ENCODE data around the gene NR3C2.

NR3C2 gene

GRCh38 chr4:148101790-148102189, 340.4 kb downstream of the NR3C2 start:
- Histone ChIP-seq H2AK5ac (ENCODE audit: low read length) (no peak overlapping the region), H3K79me1 (ENCODE audit: low read length) (no peaks in the 10 kb centered on the region), H3K36me3 (ENCODE audit: control insufficient read depth in 1 of 2, insufficient read depth in 2 of 2, low read length in 2 of 2) (no peaks in the 10 kb centered on the region), H3K4ac (ENCODE audit: low read depth, low read length) (no peak overlapping the region), H4K8ac (ENCODE audit: low read depth, low read length) (no peak overlapping the region), H3K14ac (ENCODE audit: low read length) (no peak overlapping the region), H2BK12ac (ENCODE audit: low read length) (no peak overlapping the region), H3K4me1 (ENCODE audit: control insufficient read depth in 1 of 2, insufficient read depth in 2 of 2, low read length in 2 of 2) (no peaks in the 10 kb centered on the region), H3K9ac (ENCODE audit: low read length) (no peak overlapping the region), H4K12ac (ENCODE audit: low read depth, low read length) (no peak overlapping the region), H3K79me2 (ENCODE audit: control insufficient read depth, insufficient read depth, low read length, poor library complexity) (no peaks in the 10 kb centered on the region), H2AFZ (ENCODE audit: insufficient read depth, low read length, poor library complexity) (no peak overlapping the region), H3K18ac (ENCODE audit: low read length) (no peak overlapping the region), H2BK120ac (ENCODE audit: insufficient read depth, low read length, poor library complexity) (no peak overlapping the region), H3K23ac (ENCODE audit: low read length) (no peak overlapping the region), H4K91ac (ENCODE audit: low read depth, low read length) (no peak overlapping the region), H3K27ac (ENCODE audit: low read depth, low read length) (no peak overlapping the region), H3K4me2 (ENCODE audit: low read length) (no peak overlapping the region), H2BK5ac (ENCODE audit: low read depth, low read length, poor library complexity) (no peak overlapping the region), H3K27me3 (ENCODE audit: insufficient read depth, low read length) (no peaks in the 10 kb centered on the region), H3K4me3 (ENCODE audit: low read depth, low read length) (no peak overlapping the region), H3K9me3 (ENCODE audit: insufficient read depth, low read depth, low read length) (no peaks in the 10 kb centered on the region)
- DNase-seq, result no peak
- WGBS (ENCODE audit: extremely low coverage, insufficient coverage, insufficient read length), result no CpG with 5 or more reads among the region's 4 CpGs

- H4K8ac ChIP-seq (ENCODE audit: low read depth, low read length), result no peak overlapping the region
- H3K9me3 ChIP-seq (ENCODE audit: insufficient read depth, low read depth, low read length), result no peaks in the 10 kb centered on the region
- H3K23ac ChIP-seq (ENCODE audit: low read length), result no peak overlapping the region
- H2BK12ac ChIP-seq (ENCODE audit: low read length), result no peak overlapping the region
- H3K27ac ChIP-seq (ENCODE audit: low read depth, low read length), result no peak overlapping the region
- no peak overlapping the region for H3K4me3 ChIP-seq (ENCODE audit: low read depth, low read length)
- no peaks in the 10 kb centered on the region for H3K79me1 ChIP-seq (ENCODE audit: low read length)
- no peak overlapping the region for H3K14ac ChIP-seq (ENCODE audit: low read length)
- no peak overlapping the region for H3K9ac ChIP-seq (ENCODE audit: low read length)
- no peak overlapping the region for H2BK5ac ChIP-seq (ENCODE audit: low read depth, low read length, poor library complexity)
- no peak overlapping the region for H4K91ac ChIP-seq (ENCODE audit: low read depth, low read length)
- no peak for DNase-seq
- no peaks in the 10 kb centered on the region for H3K79me2 ChIP-seq (ENCODE audit: control insufficient read depth, insufficient read depth, low read length, poor library complexity)
- H3K18ac ChIP-seq (ENCODE audit: low read length), result no peak overlapping the region
- H3K4me1 ChIP-seq (ENCODE audit: control insufficient read depth in 1 of 2, insufficient read depth in 2 of 2, low read length in 2 of 2), result no peaks in the 10 kb centered on the region
- no peak overlapping the region for H3K4me2 ChIP-seq (ENCODE audit: low read length)
- H3K27me3 ChIP-seq (ENCODE audit: insufficient read depth, low read length), result no peaks in the 10 kb centered on the region
- no peak overlapping the region for H2AK5ac ChIP-seq (ENCODE audit: low read length)
- no CpG with 5 or more reads among the region's 3 CpGs for WGBS (ENCODE audit: extremely low coverage, insufficient coverage, insufficient read length)
- no peak overlapping the region for H4K12ac ChIP-seq (ENCODE audit: low read depth, low read length)
- no peak overlapping the region for H3K4ac ChIP-seq (ENCODE audit: low read depth, low read length)
- no peak overlapping the region for H2AFZ ChIP-seq (ENCODE audit: insufficient read depth, low read length, poor library complexity)
- no peak overlapping the region for H2BK120ac ChIP-seq (ENCODE audit: insufficient read depth, low read length, poor library complexity)
- no peaks in the 10 kb centered on the region for H3K36me3 ChIP-seq (ENCODE audit: control insufficient read depth in 1 of 2, insufficient read depth in 2 of 2, low read length in 2 of 2)
These were observed 341.0 kb downstream of the NR3C2 start for GRCh38 chr4:148101235-148101634.

GRCh38 chr4:148097801-148098200, 344.4 kb downstream of the NR3C2 start:
- no CpG with 5 or more reads among the region's 5 CpGs for WGBS (ENCODE audit: extremely low coverage, insufficient coverage, insufficient read length)
- Histone ChIP-seq H3K79me2 (ENCODE audit: control insufficient read depth, insufficient read depth, low read length, poor library complexity) (no peaks in the 10 kb centered on the region), H3K4ac (ENCODE audit: low read depth, low read length) (no peak overlapping the region)

GRCh38 chr4:148095346-148095923, 346.8 kb downstream of the NR3C2 start:
- Histone ChIP-seq H3K4me1 (ENCODE audit: control insufficient read depth in 1 of 2, insufficient read depth in 2 of 2, low read length in 2 of 2) (no peaks in the 10 kb centered on the region), H2BK5ac (ENCODE audit: low read depth, low read length, poor library complexity) (no peak overlapping the region), H2BK12ac (ENCODE audit: low read length) (no peak overlapping the region), H3K79me2 (ENCODE audit: control insufficient read depth, insufficient read depth, low read length, poor library complexity) (no peaks in the 10 kb centered on the region), H3K14ac (ENCODE audit: low read length) (no peak overlapping the region), H3K4me2 (ENCODE audit: low read length) (no peak overlapping the region), H3K4ac (ENCODE audit: low read depth, low read length) (no peak overlapping the region), H3K27me3 (ENCODE audit: insufficient read depth, low read length) (no peaks in the 10 kb centered on the region), H3K18ac (ENCODE audit: low read length) (no peak overlapping the region), H4K12ac (ENCODE audit: low read depth, low read length) (no peak overlapping the region), H2AK5ac (ENCODE audit: low read length) (no peak overlapping the region), H2AFZ (ENCODE audit: insufficient read depth, low read length, poor library complexity) (no peak overlapping the region), H3K23ac (ENCODE audit: low read length) (no peak overlapping the region), H2BK120ac (ENCODE audit: insufficient read depth, low read length, poor library complexity) (no peak overlapping the region), H3K79me1 (ENCODE audit: low read length) (no peaks in the 10 kb centered on the region), H3K36me3 (ENCODE audit: control insufficient read depth in 1 of 2, insufficient read depth in 2 of 2, low read length in 2 of 2) (no peaks in the 10 kb centered on the region), H3K27ac (ENCODE audit: low read depth, low read length) (no peak overlapping the region), H3K4me3 (ENCODE audit: low read depth, low read length) (peak overlapping the region; percentile 5), H4K91ac (ENCODE audit: low read depth, low read length) (no peak overlapping the region), H3K9me3 (ENCODE audit: insufficient read depth, low read depth, low read length) (peaks cover 6% of the 10 kb centered on the region), H4K8ac (ENCODE audit: low read depth, low read length) (no peak overlapping the region), H3K9ac (ENCODE audit: low read length) (no peak overlapping the region)
- DNase-seq, result no peak
- no CpG with 5 or more reads among the region's 5 CpGs for WGBS (ENCODE audit: extremely low coverage, insufficient coverage, insufficient read length)

More at GRCh38 chr4:148097801-148098200, 344.4 kb downstream of the NR3C2 start:
- Histone ChIP-seq H4K8ac (ENCODE audit: low read depth, low read length) (no peak overlapping the region), H3K23ac (ENCODE audit: low read length) (no peak overlapping the region), H2AFZ (ENCODE audit: insufficient read depth, low read length, poor library complexity) (no peak overlapping the region), H3K9ac (ENCODE audit: low read length) (no peak overlapping the region), H3K27ac (ENCODE audit: low read depth, low read length) (no peak overlapping the region), H2BK12ac (ENCODE audit: low read length) (no peak overlapping the region), H3K4me3 (ENCODE audit: low read depth, low read length) (no peak overlapping the region), H3K79me1 (ENCODE audit: low read length) (no peaks in the 10 kb centered on the region), H2BK5ac (ENCODE audit: low read depth, low read length, poor library complexity) (no peak overlapping the region), H3K36me3 (ENCODE audit: control insufficient read depth in 1 of 2, insufficient read depth in 2 of 2, low read length in 2 of 2) (no peaks in the 10 kb centered on the region), H3K14ac (ENCODE audit: low read length) (no peak overlapping the region), H3K4me2 (ENCODE audit: low read length) (no peak overlapping the region), H4K12ac (ENCODE audit: low read depth, low read length) (no peak overlapping the region), H4K91ac (ENCODE audit: low read depth, low read length) (no peak overlapping the region), H3K18ac (ENCODE audit: low read length) (no peak overlapping the region), H3K4me1 (ENCODE audit: control insufficient read depth in 1 of 2, insufficient read depth in 2 of 2, low read length in 2 of 2) (no peaks in the 10 kb centered on the region), H3K27me3 (ENCODE audit: insufficient read depth, low read length) (no peaks in the 10 kb centered on the region), H3K9me3 (ENCODE audit: insufficient read depth, low read depth, low read length) (peaks cover 1% of the 10 kb centered on the region), H2AK5ac (ENCODE audit: low read length) (no peak overlapping the region), H2BK120ac (ENCODE audit: insufficient read depth, low read length, poor library complexity) (no peak overlapping the region)
- no peak for DNase-seq
